ENCODE measurements around the gene CNNM1. TPM values are rescaled to one million over a fixed set of nuclear protein-coding genes. Genes with fewer than 3 reads are reported as not detected.

CNNM1 gene
- polyA plus RNA-seq, 2 of the 4 experiments (the other 2 are of a cell fraction), result 14.2 to 17.5 TPM

- TF ChIP-seq, protein P1, sequence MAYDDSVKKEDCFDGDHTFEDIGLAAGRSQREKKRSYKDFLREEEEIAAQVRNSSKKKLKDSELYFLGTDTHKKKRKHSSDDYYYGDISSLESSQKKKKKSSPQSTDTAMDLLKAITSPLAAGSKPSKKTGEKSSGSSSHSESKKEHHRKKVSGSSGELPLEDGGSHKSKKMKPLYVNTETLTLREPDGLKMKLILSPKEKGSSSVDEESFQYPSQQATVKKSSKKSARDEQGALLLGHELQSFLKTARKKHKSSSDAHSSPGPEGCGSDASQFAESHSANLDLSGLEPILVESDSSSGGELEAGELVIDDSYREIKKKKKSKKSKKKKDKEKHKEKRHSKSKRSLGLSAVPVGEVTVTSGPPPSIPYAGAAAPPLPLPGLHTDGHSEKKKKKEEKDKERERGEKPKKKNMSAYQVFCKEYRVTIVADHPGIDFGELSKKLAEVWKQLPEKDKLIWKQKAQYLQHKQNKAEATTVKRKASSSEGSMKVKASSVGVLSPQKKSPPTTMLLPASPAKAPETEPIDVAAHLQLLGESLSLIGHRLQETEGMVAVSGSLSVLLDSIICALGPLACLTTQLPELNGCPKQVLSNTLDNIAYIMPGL (CRISPR knock-in tag; IDR thresholded peaks at IDR 0.05; ENCODE audit: borderline replicate concordance), result no peak
- TF ChIP-seq RAD21 (conservative IDR thresholded peaks at IDR 0.05 in 1 of 2, IDR thresholded peaks at IDR 0.05 in 1 of 2) (no peak), ZSCAN20 (CRISPR knock-in tag; IDR thresholded peaks at IDR 0.05) (no peak), ZC3H11A (IDR thresholded peaks at IDR 0.05) (no peak), HOXA7 (CRISPR knock-in tag; IDR thresholded peaks at IDR 0.05) (no peak), POLR2A (IDR thresholded peaks at IDR 0.05; ENCODE audit: low read length) (no peak)
Measured at GRCh38 chr10:99316374-99316773, 12.8 kb upstream of the CNNM1 start (continued).

- no peaks in the 10 kb centered on the region for H3K9me3 ChIP-seq
- no peak overlapping the region for H3K4me3 ChIP-seq
- TF ChIP-seq BHLHE40 (IDR thresholded peaks at IDR 0.05; ENCODE audit: low read depth, low read length), result no peak
- TF ChIP-seq JUN (IDR thresholded peaks at IDR 0.05), result no peak
- TF ChIP-seq ESRRA (IDR thresholded peaks at IDR 0.05; ENCODE audit: borderline replicate concordance, low read length), result no peak
- TF ChIP-seq, protein P2, sequence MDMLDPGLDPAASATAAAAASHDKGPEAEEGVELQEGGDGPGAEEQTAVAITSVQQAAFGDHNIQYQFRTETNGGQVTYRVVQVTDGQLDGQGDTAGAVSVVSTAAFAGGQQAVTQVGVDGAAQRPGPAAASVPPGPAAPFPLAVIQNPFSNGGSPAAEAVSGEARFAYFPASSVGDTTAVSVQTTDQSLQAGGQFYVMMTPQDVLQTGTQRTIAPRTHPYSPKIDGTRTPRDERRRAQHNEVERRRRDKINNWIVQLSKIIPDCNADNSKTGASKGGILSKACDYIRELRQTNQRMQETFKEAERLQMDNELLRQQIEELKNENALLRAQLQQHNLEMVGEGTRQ (IDR thresholded peaks at IDR 0.05), result no peak
- no peak for TF ChIP-seq NPAS2 (CRISPR knock-in tag; IDR thresholded peaks at IDR 0.05; ENCODE audit: borderline replicate concordance)
- TF ChIP-seq CHD2 (IDR thresholded peaks at IDR 0.05; ENCODE audit: low read length, partially characterized antibody), result no peak
- TF ChIP-seq, protein P3, sequence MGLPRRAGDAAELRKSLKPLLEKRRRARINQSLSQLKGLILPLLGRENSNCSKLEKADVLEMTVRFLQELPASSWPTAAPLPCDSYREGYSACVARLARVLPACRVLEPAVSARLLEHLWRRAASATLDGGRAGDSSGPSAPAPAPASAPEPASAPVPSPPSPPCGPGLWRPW (IDR thresholded peaks at IDR 0.05), result no peak
- no peak for TF ChIP-seq HOXB13 (CRISPR knock-in tag; IDR thresholded peaks at IDR 0.05; ENCODE audit: low read depth)
- TF ChIP-seq TFCP2L1 (CRISPR knock-in tag; IDR thresholded peaks at IDR 0.05), result no peak
- no peak for TF ChIP-seq RNF2 (IDR thresholded peaks at IDR 0.05; ENCODE audit: borderline replicate concordance, low read depth)
- no peak for TF ChIP-seq ZC3H11A (IDR thresholded peaks at IDR 0.05)
- TF ChIP-seq POLR2A (IDR thresholded peaks at IDR 0.05; ENCODE audit: low read length), result no peak
- TF ChIP-seq ATOH8 (CRISPR knock-in tag; IDR thresholded peaks at IDR 0.05; ENCODE audit: low read depth), result no peak
- TF ChIP-seq, protein P4, sequence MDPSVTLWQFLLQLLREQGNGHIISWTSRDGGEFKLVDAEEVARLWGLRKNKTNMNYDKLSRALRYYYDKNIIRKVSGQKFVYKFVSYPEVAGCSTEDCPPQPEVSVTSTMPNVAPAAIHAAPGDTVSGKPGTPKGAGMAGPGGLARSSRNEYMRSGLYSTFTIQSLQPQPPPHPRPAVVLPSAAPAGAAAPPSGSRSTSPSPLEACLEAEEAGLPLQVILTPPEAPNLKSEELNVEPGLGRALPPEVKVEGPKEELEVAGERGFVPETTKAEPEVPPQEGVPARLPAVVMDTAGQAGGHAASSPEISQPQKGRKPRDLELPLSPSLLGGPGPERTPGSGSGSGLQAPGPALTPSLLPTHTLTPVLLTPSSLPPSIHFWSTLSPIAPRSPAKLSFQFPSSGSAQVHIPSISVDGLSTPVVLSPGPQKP (IDR thresholded peaks at IDR 0.05; ENCODE audit: low read depth, low read length), result no peak
- TF ChIP-seq FOXS1 (CRISPR knock-in tag; IDR thresholded peaks at IDR 0.05), result no peak
- no peak for TF ChIP-seq MAX (IDR thresholded peaks at IDR 0.05)
- no peak for TF ChIP-seq ZFP36 (IDR thresholded peaks at IDR 0.05; ENCODE audit: borderline replicate concordance, partially characterized antibody)
- ChIA-PET POLR2A (no interaction called here), CTCF (interaction anchor here (1.1 to 1.3 kb wide), 2 partner anchors 14 to 41 kb away, joined by 3 to 4 read pairs; no protein-coding TSS in a partner anchor)
- WGBS (ENCODE audit: missing lambda C conversion rate), result 75% methylated on average over 3 of the region's 3 CpGs
- ATAC-seq (no peak), DNase-seq (ENCODE audit: low read depth in 1 of 2, low spot score in 1 of 2) (no peak), FAIRE-seq (no peak)
- no peak overlapping the region for H3K4me2 ChIP-seq
- no peaks in the 10 kb centered on the region for H3K4me1 ChIP-seq
- H3K27ac ChIP-seq, result no peak overlapping the region
Measured at GRCh38 chr10:99318048-99318447, 11.1 kb upstream of the CNNM1 start.

Measured in A549 (cell line).